ENCODE data around the gene FARS2. TPM values are rescaled to one million over a fixed set of nuclear protein-coding genes. Genes with fewer than 3 reads are reported as not detected.

Gene FARS2
- total and polyA plus RNA-seq, 2 donors (not counting 3 experiments of a cell fraction or from before 2014, with no cell fraction given) = 20.2 to 20.5 TPM

DNA sequence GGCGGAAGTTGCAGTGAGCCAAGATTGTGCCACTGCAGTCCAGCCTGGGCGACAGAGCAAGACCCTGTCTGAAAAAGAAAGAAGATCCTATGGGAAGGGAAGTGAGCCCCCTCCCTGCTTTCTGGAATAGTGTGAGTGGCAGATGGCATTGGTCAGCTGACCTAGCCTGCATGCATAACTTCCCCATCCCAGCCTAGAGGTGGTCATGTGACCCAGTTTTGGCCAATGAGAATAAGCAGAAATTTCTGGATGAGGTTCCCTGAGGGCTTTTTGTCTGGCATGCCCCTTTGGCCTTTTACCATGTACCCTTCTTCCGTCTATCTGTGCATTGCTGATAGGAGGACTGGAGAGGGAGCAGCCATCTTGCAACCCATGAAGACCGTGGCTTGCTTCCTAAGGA is 476.1 kb downstream of the FARS2 start:
- Histone ChIP-seq H3K4me3 (replicated peaks in 1 of 3; ENCODE audit: insufficient read depth in 1 of 3, low read depth in 1 of 3, low read length in 3 of 3) (no peak overlapping the region), H3K4me2 (ENCODE audit: insufficient read depth, low read length) (no peak overlapping the region), H2AFZ (ENCODE audit: low read depth, low read length) (no peak overlapping the region), H3K27ac (ENCODE audit: insufficient read depth, low read depth, low read length) (no peak overlapping the region), H3K4me1 (ENCODE audit: control insufficient read depth, extremely low read depth, insufficient read depth, low read length) (no peaks in the 10 kb centered on the region), H4K20me1 (replicated peaks; ENCODE audit: control insufficient read depth, extremely low read depth, insufficient read depth, low read length) (no peaks in the 10 kb centered on the region), H3K9ac (replicated peaks; ENCODE audit: extremely low read depth, insufficient read depth, low read length) (no peak overlapping the region), H3K9me1 (replicated peaks; ENCODE audit: control insufficient read depth, extremely low read depth, insufficient read depth, low read length) (no peaks in the 10 kb centered on the region), H3K27me3 (ENCODE audit: control insufficient read depth in 2 of 2, insufficient read depth in 2 of 2, low read length in 2 of 2) (no peaks in the 10 kb centered on the region), H3K36me3 (ENCODE audit: control insufficient read depth in 2 of 2, extremely low read depth in 1 of 2, insufficient read depth in 2 of 2, low read length in 2 of 2) (no peaks in the 10 kb centered on the region), H3K79me2 (ENCODE audit: control insufficient read depth, insufficient read depth, low read length) (no peaks in the 10 kb centered on the region), H3K9me3 (replicated peaks; ENCODE audit: control insufficient read depth, insufficient read depth, low read length) (no peaks in the 10 kb centered on the region)
- FAIRE-seq (no peak), DNase-seq (ENCODE audit: low read depth, low spot score) (no peak)
- dilution Hi-C loops (cut with MboI; ENCODE audit: extremely low pct_ligation_motif_present, low sequenced_read_pairs) (no loop called here), intact Hi-C loops (cut with micrococcal nuclease) (no loop called here)
- ChIA-PET POLR2A (no interaction called here), CTCF (no interaction called here)
- no TSS peak for BruUV-seq (replicated peaks)
- TF ChIP-seq GATA2 (IDR thresholded peaks at IDR 0.05; ENCODE audit: insufficient read depth, insufficient read length, low read depth, low read length) = no peak
- no peak for TF ChIP-seq POLR2AphosphoS5 (IDR thresholded peaks at IDR 0.05; ENCODE audit: insufficient read depth, low read depth, low read length)

- dilution Hi-C loops (cut with MboI; ENCODE audit: extremely low pct_ligation_motif_present, low sequenced_read_pairs) (no loop called here), intact Hi-C loops (cut with micrococcal nuclease) (no loop called here)
- Histone ChIP-seq H3K9me1 (replicated peaks; ENCODE audit: control insufficient read depth, extremely low read depth, insufficient read depth, low read length) (no peaks in the 10 kb centered on the region), H3K4me2 (ENCODE audit: insufficient read depth, low read length) (no peak overlapping the region), H3K27ac (ENCODE audit: insufficient read depth, low read depth, low read length) (no peak overlapping the region), H4K20me1 (replicated peaks; ENCODE audit: control insufficient read depth, extremely low read depth, insufficient read depth, low read length) (no peaks in the 10 kb centered on the region), H3K9ac (replicated peaks; ENCODE audit: extremely low read depth, insufficient read depth, low read length) (no peak overlapping the region), H3K9me3 (replicated peaks; ENCODE audit: control insufficient read depth, insufficient read depth, low read length) (no peaks in the 10 kb centered on the region), H3K27me3 (ENCODE audit: control insufficient read depth in 2 of 2, insufficient read depth in 2 of 2, low read length in 2 of 2) (no peaks in the 10 kb centered on the region), H3K79me2 (ENCODE audit: control insufficient read depth, insufficient read depth, low read length) (no peaks in the 10 kb centered on the region), H3K36me3 (ENCODE audit: control insufficient read depth in 2 of 2, extremely low read depth in 1 of 2, insufficient read depth in 2 of 2, low read length in 2 of 2) (no peaks in the 10 kb centered on the region), H3K4me1 (ENCODE audit: control insufficient read depth, extremely low read depth, insufficient read depth, low read length) (no peaks in the 10 kb centered on the region), H3K4me3 (replicated peaks in 1 of 3; ENCODE audit: insufficient read depth in 1 of 3, low read depth in 1 of 3, low read length in 3 of 3) (no peak overlapping the region), H2AFZ (ENCODE audit: low read depth, low read length) (no peak overlapping the region)
- no TSS peak for BruUV-seq (replicated peaks)
- ChIA-PET POLR2A (no interaction called here), CTCF (no interaction called here)
- TF ChIP-seq, protein P1, sequence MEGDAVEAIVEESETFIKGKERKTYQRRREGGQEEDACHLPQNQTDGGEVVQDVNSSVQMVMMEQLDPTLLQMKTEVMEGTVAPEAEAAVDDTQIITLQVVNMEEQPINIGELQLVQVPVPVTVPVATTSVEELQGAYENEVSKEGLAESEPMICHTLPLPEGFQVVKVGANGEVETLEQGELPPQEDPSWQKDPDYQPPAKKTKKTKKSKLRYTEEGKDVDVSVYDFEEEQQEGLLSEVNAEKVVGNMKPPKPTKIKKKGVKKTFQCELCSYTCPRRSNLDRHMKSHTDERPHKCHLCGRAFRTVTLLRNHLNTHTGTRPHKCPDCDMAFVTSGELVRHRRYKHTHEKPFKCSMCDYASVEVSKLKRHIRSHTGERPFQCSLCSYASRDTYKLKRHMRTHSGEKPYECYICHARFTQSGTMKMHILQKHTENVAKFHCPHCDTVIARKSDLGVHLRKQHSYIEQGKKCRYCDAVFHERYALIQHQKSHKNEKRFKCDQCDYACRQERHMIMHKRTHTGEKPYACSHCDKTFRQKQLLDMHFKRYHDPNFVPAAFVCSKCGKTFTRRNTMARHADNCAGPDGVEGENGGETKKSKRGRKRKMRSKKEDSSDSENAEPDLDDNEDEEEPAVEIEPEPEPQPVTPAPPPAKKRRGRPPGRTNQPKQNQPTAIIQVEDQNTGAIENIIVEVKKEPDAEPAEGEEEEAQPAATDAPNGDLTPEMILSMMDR (IDR thresholded peaks at IDR 0.05; ENCODE audit: extremely low read depth in 1 of 2, insufficient read depth in 1 of 2, low read depth in 1 of 2, low read length in 2 of 2) = no peak
- TF ChIP-seq EZH2 (IDR thresholded peaks at IDR 0.05; ENCODE audit: borderline replicate concordance, low read depth, low read length, severe bottlenecking) (no peak), POLR2AphosphoS5 (IDR thresholded peaks at IDR 0.05; ENCODE audit: insufficient read depth, low read depth, low read length) (no peak), FOS (IDR thresholded peaks at IDR 0.05; ENCODE audit: borderline replicate concordance, insufficient read depth, low read length) (no peak), POLR2A (IDR thresholded peaks at IDR 0.05; ENCODE audit: low read depth, low read length) (no peak), GATA2 (IDR thresholded peaks at IDR 0.05; ENCODE audit: insufficient read depth, insufficient read length, low read depth, low read length) (no peak), MYC (IDR thresholded peaks at IDR 0.05; ENCODE audit: low read depth, low read length) (no peak), JUN (IDR thresholded peaks at IDR 0.05; ENCODE audit: borderline replicate concordance, insufficient read depth, insufficient read length, low read depth) (no peak)
- TF ChIP-seq, protein P2, sequence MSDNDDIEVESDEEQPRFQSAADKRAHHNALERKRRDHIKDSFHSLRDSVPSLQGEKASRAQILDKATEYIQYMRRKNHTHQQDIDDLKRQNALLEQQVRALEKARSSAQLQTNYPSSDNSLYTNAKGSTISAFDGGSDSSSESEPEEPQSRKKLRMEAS (IDR thresholded peaks at IDR 0.05; ENCODE audit: insufficient read depth, insufficient read length) = no peak
- FAIRE-seq = no peak
- no peak for DNase-seq (ENCODE audit: low read depth, low spot score)
These were observed 476.9 kb downstream of the FARS2 start for GRCh38 chr6:5738211-5738610.
